HUES6 (cell line): ENCODE results near the gene MEG3.

Experiments used
- H3K27ac ChIP-seq: 2 replicates; pipeline ENCODE4 v1.7.0; 2013; ENCODE audit warnings: low read depth, mild to moderate bottlenecking, low read length, inconsistent platforms
- H3K27me3 ChIP-seq: 2 replicates; pipeline ENCODE4 v1.6.1; 2013; ENCODE audit warnings: low read length; ENCODE audit not compliant: control insufficient read depth, insufficient read depth
- H3K36me3 ChIP-seq: 2 replicates; pipeline ENCODE4 v1.6.1; 2013; ENCODE audit warnings: low read length; ENCODE audit not compliant: control insufficient read depth, insufficient read depth
- H3K4me1 ChIP-seq: 2 replicates; pipeline ENCODE4 v1.6.1; 2013; ENCODE audit warnings: low read length; ENCODE audit not compliant: control insufficient read depth, insufficient read depth
- H3K4me3 ChIP-seq: 2 replicates; pipeline ENCODE4 v1.5.1; 2013; ENCODE audit warnings: low read depth, low read length
- H3K9ac ChIP-seq: one replicate; pipeline ENCODE4 v1.6.1; 2013; ENCODE audit warnings: mild to moderate bottlenecking, low read length
- H3K9me3 ChIP-seq: 2 replicates; pipeline ENCODE4 v1.6.1; 2013; ENCODE audit warnings: low read depth, low read length; ENCODE audit not compliant: control insufficient read depth, insufficient read depth

The MEG3 gene

DNA sequence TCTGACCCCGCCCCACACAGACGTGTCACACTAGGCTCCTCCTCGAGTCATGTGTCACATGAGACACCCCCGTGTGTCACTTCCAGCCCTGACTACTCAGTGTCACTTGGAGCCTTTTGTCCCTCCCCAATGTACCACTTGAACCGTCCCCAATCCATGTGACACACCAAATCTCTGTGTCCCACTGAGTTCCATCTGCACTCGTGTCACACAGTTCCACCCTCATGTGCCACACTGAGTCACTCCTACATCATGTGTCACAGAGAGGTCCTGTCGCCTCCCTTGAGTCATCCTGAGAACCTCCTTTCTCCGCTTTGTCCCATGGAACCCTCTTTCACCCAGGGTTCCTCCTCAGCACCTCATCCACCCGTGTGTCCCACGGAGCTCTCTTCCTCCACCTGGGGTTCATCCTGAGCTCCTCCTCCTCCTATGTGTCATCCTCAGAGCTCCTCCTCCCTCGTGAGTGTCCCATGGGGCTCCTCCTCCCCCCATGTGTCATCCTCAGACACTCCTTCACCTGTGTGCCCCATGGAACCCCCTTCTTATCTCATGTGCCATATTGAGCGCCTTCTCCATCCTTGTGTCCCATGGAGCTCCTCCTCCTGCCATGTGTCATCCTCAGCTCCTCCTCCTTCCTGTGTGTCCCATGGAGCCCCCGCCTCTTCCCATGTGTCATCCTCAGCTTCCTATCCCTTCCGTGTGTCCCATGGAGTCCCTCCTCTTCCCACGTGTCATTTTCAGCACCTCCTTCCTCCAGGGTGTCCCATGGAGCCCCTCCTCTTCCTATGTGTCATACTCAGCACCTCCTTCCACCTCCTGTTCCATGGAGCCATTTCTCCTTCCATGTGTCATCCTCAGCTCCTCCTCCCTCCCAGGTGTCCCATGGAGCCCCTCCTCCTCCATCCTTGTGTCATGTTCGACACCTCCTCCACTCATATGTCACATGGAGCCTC is 45.6 kb downstream of the MEG3 start:
- Histone ChIP-seq H3K4me1 (no peaks in the 10 kb centered on the region), H3K36me3 (peaks cover 12% of the 10 kb centered on the region; the same call in 1 of the 2 replicates), H3K4me3 (no peak overlapping the region), H3K9me3 (no peaks in the 10 kb centered on the region; the same call in 1 of the 2 replicates), H3K9ac (no peak overlapping the region), H3K27ac (no peak overlapping the region), H3K27me3 (no peaks in the 10 kb centered on the region)

DNA sequence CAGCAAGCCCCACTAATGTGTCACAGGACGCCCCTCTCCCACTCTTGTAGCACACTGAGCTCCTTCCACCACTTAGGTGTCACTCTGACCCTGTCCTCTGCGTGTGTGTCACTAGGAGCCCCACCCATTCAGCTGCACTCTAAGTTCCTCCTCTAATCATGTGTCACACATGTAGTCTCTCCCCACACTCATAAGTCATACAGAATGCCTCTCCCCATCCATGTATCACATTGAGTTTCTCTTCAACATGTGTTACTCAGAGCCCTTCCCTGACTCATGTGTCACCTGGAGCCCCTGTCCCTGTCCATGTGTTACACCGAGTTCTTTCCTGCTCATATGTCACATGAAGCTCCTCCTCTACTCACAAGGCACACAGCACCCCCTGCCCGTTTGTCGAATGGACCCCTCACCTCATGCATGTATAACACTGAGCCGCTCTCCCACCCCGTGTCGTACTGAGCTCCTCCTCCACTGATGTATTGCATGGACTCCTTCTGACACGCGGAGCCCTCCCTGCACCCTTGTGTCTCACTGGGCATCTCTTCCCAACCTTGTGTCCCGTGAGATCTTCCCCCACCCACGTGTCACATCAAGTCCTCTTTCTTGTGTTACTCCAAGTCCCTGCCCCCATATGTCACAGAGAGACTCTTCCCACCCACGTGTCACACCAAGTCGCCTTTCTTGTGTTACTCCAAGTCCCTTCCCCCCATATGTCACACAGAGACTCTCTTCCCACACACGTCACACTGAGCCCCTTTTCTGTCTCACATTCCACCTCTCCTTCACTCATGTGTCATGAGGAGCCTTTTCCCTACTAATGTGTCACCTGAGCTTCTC is 46.6 kb downstream of the MEG3 start:
- Histone ChIP-seq H3K9me3 (no peaks in the 10 kb centered on the region; the same call in 1 of the 2 replicates), H3K4me1 (no peaks in the 10 kb centered on the region), H3K36me3 (peaks cover 12% of the 10 kb centered on the region; the same call in 1 of the 2 replicates), H3K27ac (no peak overlapping the region), H3K27me3 (no peaks in the 10 kb centered on the region), H3K4me3 (no peak overlapping the region), H3K9ac (no peak overlapping the region)

DNA sequence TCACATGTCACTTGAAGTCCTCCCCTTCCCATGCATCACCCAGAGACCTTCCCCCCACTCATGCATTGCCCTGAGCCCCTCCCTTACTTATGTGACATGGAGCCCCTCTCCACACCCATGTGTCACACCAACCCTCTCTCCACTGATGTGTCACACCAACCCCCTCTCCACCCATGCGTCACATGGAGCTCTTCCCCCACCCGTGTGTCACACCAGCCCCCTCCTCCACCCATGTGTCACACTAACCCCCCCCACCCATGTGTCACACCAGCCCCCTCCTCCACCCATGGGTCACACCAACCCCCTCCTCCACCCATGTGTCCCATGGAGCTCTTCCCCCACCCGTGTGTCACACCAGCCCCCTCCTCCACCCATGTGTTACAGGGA is 47.2 kb downstream of the MEG3 start:
- Histone ChIP-seq H3K27ac (no peak overlapping the region), H3K9me3 (no peaks in the 10 kb centered on the region; the same call in 1 of the 2 replicates), H3K4me1 (no peaks in the 10 kb centered on the region), H3K27me3 (no peaks in the 10 kb centered on the region), H3K4me3 (no peak overlapping the region), H3K9ac (no peak overlapping the region), H3K36me3 (peaks cover 12% of the 10 kb centered on the region; the same call in 1 of the 2 replicates)

GRCh38 chr14:100874051-100874410 is 48.1 kb downstream of the MEG3 start:
- Histone ChIP-seq H3K9me3 (no peaks in the 10 kb centered on the region; the same call in 1 of the 2 replicates), H3K36me3 (peaks cover 8% of the 10 kb centered on the region; the same call in 1 of the 2 replicates), H3K27me3 (no peaks in the 10 kb centered on the region), H3K4me3 (no peak overlapping the region), H3K4me1 (no peaks in the 10 kb centered on the region), H3K27ac (no peak overlapping the region), H3K9ac (no peak overlapping the region)

DNA sequence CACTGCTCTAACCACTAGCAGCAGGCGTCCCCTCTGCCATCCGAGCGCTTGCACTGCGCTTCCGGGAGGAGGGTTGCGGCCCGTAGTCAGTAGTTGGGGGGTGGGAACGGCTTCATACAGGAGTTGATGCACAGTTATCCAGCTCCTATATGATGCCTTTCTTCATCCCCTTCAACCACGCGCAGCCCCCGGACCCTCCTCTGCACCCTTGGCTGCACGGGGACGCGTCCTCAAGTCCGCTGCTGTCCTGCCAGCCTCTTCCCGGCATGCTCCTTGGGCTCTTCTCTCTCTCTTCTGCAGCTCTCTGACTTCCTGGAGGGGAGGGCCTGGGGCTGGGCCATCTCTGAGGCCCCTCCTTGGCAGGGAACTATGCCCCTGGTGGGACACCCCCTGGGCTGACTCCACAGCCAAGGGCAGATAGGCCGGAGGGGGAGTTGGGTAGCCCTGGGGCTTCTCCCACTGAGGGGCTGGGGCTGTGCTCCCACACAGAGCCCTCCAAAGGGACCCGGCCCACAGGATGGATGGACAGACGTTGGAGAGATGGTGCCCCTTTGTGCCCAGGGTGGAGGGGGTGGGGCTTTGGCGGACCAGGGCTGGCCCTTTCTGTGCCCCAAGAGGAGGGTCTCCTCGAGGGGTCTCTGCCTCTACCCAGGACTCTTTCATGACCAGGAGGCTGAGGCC is 48.6 kb downstream of the MEG3 start:
- no peak overlapping the region for H3K4me3 ChIP-seq
- H3K27ac ChIP-seq = no peak overlapping the region
- no peaks in the 10 kb centered on the region; the same call in 1 of the 2 replicates for H3K9me3 ChIP-seq
- H3K27me3 ChIP-seq = no peaks in the 10 kb centered on the region
- H3K9ac ChIP-seq = no peak overlapping the region
- H3K36me3 ChIP-seq = peaks cover 8% of the 10 kb centered on the region; the same call in 1 of the 2 replicates
- H3K4me1 ChIP-seq = no peaks in the 10 kb centered on the region

- H3K27me3 ChIP-seq = no peaks in the 10 kb centered on the region
- peaks cover 8% of the 10 kb centered on the region; the same call in 1 of the 2 replicates for H3K36me3 ChIP-seq
- no peak overlapping the region for H3K9ac ChIP-seq
- H3K9me3 ChIP-seq = no peaks in the 10 kb centered on the region; the same call in 1 of the 2 replicates
- no peak overlapping the region for H3K4me3 ChIP-seq
- no peaks in the 10 kb centered on the region for H3K4me1 ChIP-seq
- H3K27ac ChIP-seq = no peak overlapping the region
Measured at GRCh38 chr14:100875126-100875525, 49.2 kb downstream of the MEG3 start.

GRCh38 chr14:100875861-100876590 is 50.1 kb downstream of the MEG3 start:
- Histone ChIP-seq H3K36me3 (peaks cover 12% of the 10 kb centered on the region; the same call in 1 of the 2 replicates), H3K27me3 (no peaks in the 10 kb centered on the region), H3K4me1 (no peaks in the 10 kb centered on the region)

GRCh38 chr14:100878271-100879146 is 52.6 kb downstream of the MEG3 start:
- no peaks in the 10 kb centered on the region for H3K4me1 ChIP-seq
- no peak overlapping the region for H3K9ac ChIP-seq
- H3K27me3 ChIP-seq = no peaks in the 10 kb centered on the region
- peaks cover 25% of the 10 kb centered on the region for H3K36me3 ChIP-seq
- H3K9me3 ChIP-seq = peaks cover 21% of the 10 kb centered on the region
- H3K4me3 ChIP-seq = no peak overlapping the region
- no peak overlapping the region for H3K27ac ChIP-seq

More at GRCh38 chr14:100875861-100876590, 50.1 kb downstream of the MEG3 start:
- H3K4me3 ChIP-seq = no peak overlapping the region
- H3K27ac ChIP-seq = no peak overlapping the region
- H3K9ac ChIP-seq = no peak overlapping the region
- peaks cover 2% of the 10 kb centered on the region; the same call in 1 of the 2 replicates for H3K9me3 ChIP-seq

GRCh38 chr14:100879194-100879593 is 53.3 kb downstream of the MEG3 start:
- H3K9me3 ChIP-seq = peaks cover 23% of the 10 kb centered on the region
- no peak overlapping the region for H3K9ac ChIP-seq
- no peaks in the 10 kb centered on the region for H3K27me3 ChIP-seq
- H3K4me1 ChIP-seq = no peaks in the 10 kb centered on the region
- no peak overlapping the region for H3K4me3 ChIP-seq
- H3K36me3 ChIP-seq = peaks cover 32% of the 10 kb centered on the region
- H3K27ac ChIP-seq = no peak overlapping the region
